ENCODE measurements around the gene GUCY2F. TPM values are rescaled to one million over a fixed set of nuclear protein-coding genes. Genes with fewer than 3 reads are reported as not detected.
A peak's percentile ranks its signal among the peaks of the same experiment; 100 is the strongest.

Gene GUCY2F
- polyA plus RNA-seq, 4 donors: not detected

DNA sequence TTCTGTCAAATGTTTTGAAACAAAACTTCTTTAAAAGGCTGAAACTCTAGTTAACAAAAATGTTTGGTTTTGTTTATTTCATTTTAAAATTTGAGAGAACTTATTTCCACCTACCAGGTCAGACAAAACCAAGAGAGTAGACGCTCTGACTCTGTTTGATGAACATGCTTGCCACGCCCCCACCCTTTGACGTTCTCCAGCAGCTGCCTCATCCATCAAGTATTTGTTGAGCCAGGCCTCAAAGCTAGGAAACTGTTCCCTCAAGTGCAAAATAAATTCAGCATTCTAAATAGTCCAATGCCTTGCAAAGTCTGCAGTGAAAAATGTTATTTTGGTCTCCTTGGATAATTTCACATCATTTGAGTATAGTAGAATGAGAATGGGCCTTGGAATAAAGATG, 121.6 kb downstream of the GUCY2F start:
- 63 to 67% (median 63%) methylated on average over 3 of the region's 3 CpGs for WGBS, 3 donors
- H3K9me3 ChIP-seq (ENCODE audit: control insufficient read depth in 2 of 2, insufficient read depth in 1 of 2, low read depth in 1 of 2, low read length in 1 of 2): peaks cover 0 to 9% of the 10 kb centered on the region in 2 donors
- no peak overlapping the region for H3K27ac ChIP-seq (ENCODE audit: low read depth in 1 of 3, low read length in 2 of 3)
- FAIRE-seq: no peak
- no peaks in the 10 kb centered on the region for H3K4me1 ChIP-seq (ENCODE audit: control insufficient read depth in 3 of 3, insufficient read depth in 2 of 3, low read depth in 1 of 3, low read length in 2 of 3)
- H3K36me3 ChIP-seq (ENCODE audit: control insufficient read depth in 3 of 3, insufficient read depth in 2 of 3, low read depth in 1 of 3, low read length in 3 of 3): no peaks in the 10 kb centered on the region
- no peak for DNase-seq
- H3K4me3 ChIP-seq (ENCODE audit: low read depth in 1 of 3, low read length in 3 of 3): no peak overlapping the region
- no peaks in the 10 kb centered on the region for H3K27me3 ChIP-seq (ENCODE audit: control insufficient read depth in 3 of 3, insufficient read depth in 3 of 3, low read length in 3 of 3)

- 81 to 88% (median 84%) methylated on average over 3 of the region's 3 CpGs for WGBS, 3 donors
- DNase-seq (no peak), FAIRE-seq (no peak)
- Histone ChIP-seq H3K9me3 (ENCODE audit: control insufficient read depth in 2 of 2, insufficient read depth in 1 of 2, low read depth in 1 of 2, low read length in 1 of 2) (peaks cover 0 to 9% of the 10 kb centered on the region in 2 donors), H3K4me3 (ENCODE audit: low read depth in 1 of 3, low read length in 3 of 3) (no peak overlapping the region), H3K36me3 (ENCODE audit: control insufficient read depth in 3 of 3, insufficient read depth in 2 of 3, low read depth in 1 of 3, low read length in 3 of 3) (no peaks in the 10 kb centered on the region), H3K27me3 (ENCODE audit: control insufficient read depth in 3 of 3, insufficient read depth in 3 of 3, low read length in 3 of 3) (no peaks in the 10 kb centered on the region), H3K27ac (ENCODE audit: low read depth in 1 of 3, low read length in 2 of 3) (no peak overlapping the region), H3K4me1 (ENCODE audit: control insufficient read depth in 3 of 3, insufficient read depth in 2 of 3, low read depth in 1 of 3, low read length in 2 of 3) (no peaks in the 10 kb centered on the region)
Measured at GRCh38 chrX:109357706-109358105, 124.2 kb downstream of the GUCY2F start.

GRCh38 chrX:109356684-109357083, 125.2 kb downstream of the GUCY2F start:
- DNase-seq (no peak), FAIRE-seq (no peak)
- Histone ChIP-seq H3K9me3 (ENCODE audit: control insufficient read depth in 2 of 2, insufficient read depth in 1 of 2, low read depth in 1 of 2, low read length in 1 of 2) (peaks cover 0 to 9% of the 10 kb centered on the region in 2 donors), H3K36me3 (ENCODE audit: control insufficient read depth in 3 of 3, insufficient read depth in 2 of 3, low read depth in 1 of 3, low read length in 3 of 3) (no peaks in the 10 kb centered on the region), H3K4me1 (ENCODE audit: control insufficient read depth in 3 of 3, insufficient read depth in 2 of 3, low read depth in 1 of 3, low read length in 2 of 3) (no peaks in the 10 kb centered on the region), H3K27ac (ENCODE audit: low read depth in 1 of 3, low read length in 2 of 3) (no peak overlapping the region), H3K27me3 (ENCODE audit: control insufficient read depth in 3 of 3, insufficient read depth in 3 of 3, low read length in 3 of 3) (no peaks in the 10 kb centered on the region), H3K4me3 (ENCODE audit: low read depth in 1 of 3, low read length in 3 of 3) (no peak overlapping the region)
- 36 to 75% (median 73%) methylated on average over 3 of the region's 3 CpGs for WGBS, 3 donors

DNA sequence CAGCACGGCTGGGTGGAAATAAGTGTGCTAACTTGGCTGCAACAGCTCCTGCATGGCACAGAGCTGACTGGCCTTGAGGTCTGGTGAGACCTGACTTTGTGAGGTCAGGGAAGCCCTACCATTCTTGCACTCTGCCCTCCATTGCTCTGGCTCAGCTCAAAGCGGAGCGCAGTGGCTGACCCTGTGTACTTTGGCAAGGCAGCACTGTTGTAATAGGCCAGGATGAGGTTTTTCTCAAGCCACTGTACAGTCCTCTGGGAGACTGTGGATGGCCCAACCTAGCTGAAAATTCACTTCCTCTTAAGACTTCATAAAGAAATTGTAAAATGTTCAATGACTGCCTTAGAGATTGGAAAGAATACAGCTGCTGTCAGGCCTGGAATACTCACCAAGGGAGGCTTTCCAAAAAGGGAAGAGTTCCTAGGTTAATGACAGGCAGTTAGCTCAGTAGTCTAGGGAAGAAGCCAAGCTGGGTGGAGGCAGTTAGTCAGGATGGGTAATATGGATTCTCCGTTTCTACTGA, 129.8 kb downstream of the GUCY2F start:
- no peak overlapping the region for H3K27ac ChIP-seq (ENCODE audit: low read depth in 1 of 3, low read length in 2 of 3)
- no peaks in the 10 kb centered on the region for H3K9me3 ChIP-seq (ENCODE audit: control insufficient read depth in 2 of 2, insufficient read depth in 1 of 2, low read depth in 1 of 2, low read length in 1 of 2)
- H3K4me3 ChIP-seq (ENCODE audit: low read depth in 1 of 3, low read length in 3 of 3): no peak overlapping the region
- no peaks in the 10 kb centered on the region for H3K4me1 ChIP-seq (ENCODE audit: control insufficient read depth in 3 of 3, insufficient read depth in 2 of 3, low read depth in 1 of 3, low read length in 2 of 3)
- H3K36me3 ChIP-seq (ENCODE audit: control insufficient read depth in 3 of 3, insufficient read depth in 2 of 3, low read depth in 1 of 3, low read length in 3 of 3): no peaks in the 10 kb centered on the region
- 21 to 65% (median 28%) methylated on average over 4 of the region's 4 CpGs for WGBS, 3 donors
- H3K27me3 ChIP-seq (ENCODE audit: control insufficient read depth in 3 of 3, insufficient read depth in 3 of 3, low read length in 3 of 3): no peaks in the 10 kb centered on the region
- DNase-seq: peak; percentile 26 to 31
- FAIRE-seq: no peak

- H3K36me3 ChIP-seq (ENCODE audit: control insufficient read depth in 3 of 3, insufficient read depth in 2 of 3, low read depth in 1 of 3, low read length in 3 of 3): no peaks in the 10 kb centered on the region
- no peak overlapping the region for H3K27ac ChIP-seq (ENCODE audit: low read depth in 1 of 3, low read length in 2 of 3)
- H3K4me1 ChIP-seq (ENCODE audit: control insufficient read depth in 3 of 3, insufficient read depth in 2 of 3, low read depth in 1 of 3, low read length in 2 of 3): no peaks in the 10 kb centered on the region
- H3K27me3 ChIP-seq (ENCODE audit: control insufficient read depth in 3 of 3, insufficient read depth in 3 of 3, low read length in 3 of 3): no peaks in the 10 kb centered on the region
- WGBS, 3 donors: 61 to 80% (median 71%) methylated on average over 3 of the region's 3 CpGs
- FAIRE-seq: no peak
- no peak overlapping the region for H3K4me3 ChIP-seq (ENCODE audit: low read depth in 1 of 3, low read length in 3 of 3)
- H3K9me3 ChIP-seq (ENCODE audit: control insufficient read depth in 2 of 2, insufficient read depth in 1 of 2, low read depth in 1 of 2, low read length in 1 of 2): no peaks in the 10 kb centered on the region
- no peak for DNase-seq
Measured at GRCh38 chrX:109351557-109351956, 130.3 kb downstream of the GUCY2F start.

DNA sequence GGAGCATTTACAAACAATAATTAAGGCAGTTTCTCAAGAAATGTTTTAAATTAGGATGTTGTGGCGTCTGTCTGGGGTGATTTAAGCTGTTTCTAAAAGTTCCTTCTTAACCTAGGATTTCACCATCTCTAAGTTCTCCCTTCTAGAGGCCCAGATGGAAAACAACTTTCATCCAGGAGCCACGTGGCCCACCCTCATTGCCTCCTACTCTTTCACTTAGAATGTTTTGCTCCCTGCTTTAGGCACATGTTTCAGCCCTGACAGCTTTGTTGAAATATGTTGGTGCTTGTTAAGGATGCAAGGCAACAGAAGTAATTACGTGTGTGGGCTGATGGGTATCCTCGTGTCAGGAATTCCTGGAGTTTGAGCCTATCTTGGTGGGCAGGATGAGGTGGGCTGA, 131.3 kb downstream of the GUCY2F start:
- Histone ChIP-seq H3K27ac (ENCODE audit: low read depth in 1 of 3, low read length in 2 of 3) (no peak overlapping the region), H3K4me1 (ENCODE audit: control insufficient read depth in 3 of 3, insufficient read depth in 2 of 3, low read depth in 1 of 3, low read length in 2 of 3) (no peaks in the 10 kb centered on the region), H3K27me3 (ENCODE audit: control insufficient read depth in 3 of 3, insufficient read depth in 3 of 3, low read length in 3 of 3) (no peaks in the 10 kb centered on the region), H3K4me3 (ENCODE audit: low read depth in 1 of 3, low read length in 3 of 3) (no peak overlapping the region), H3K9me3 (ENCODE audit: control insufficient read depth in 2 of 2, insufficient read depth in 1 of 2, low read depth in 1 of 2, low read length in 1 of 2) (no peaks in the 10 kb centered on the region), H3K36me3 (ENCODE audit: control insufficient read depth in 3 of 3, insufficient read depth in 2 of 3, low read depth in 1 of 3, low read length in 3 of 3) (no peaks in the 10 kb centered on the region)
- FAIRE-seq: no peak
- no peak for DNase-seq
- 52 to 79% (median 75%) methylated on average over 4 of the region's 4 CpGs for WGBS, 3 donors

DNA sequence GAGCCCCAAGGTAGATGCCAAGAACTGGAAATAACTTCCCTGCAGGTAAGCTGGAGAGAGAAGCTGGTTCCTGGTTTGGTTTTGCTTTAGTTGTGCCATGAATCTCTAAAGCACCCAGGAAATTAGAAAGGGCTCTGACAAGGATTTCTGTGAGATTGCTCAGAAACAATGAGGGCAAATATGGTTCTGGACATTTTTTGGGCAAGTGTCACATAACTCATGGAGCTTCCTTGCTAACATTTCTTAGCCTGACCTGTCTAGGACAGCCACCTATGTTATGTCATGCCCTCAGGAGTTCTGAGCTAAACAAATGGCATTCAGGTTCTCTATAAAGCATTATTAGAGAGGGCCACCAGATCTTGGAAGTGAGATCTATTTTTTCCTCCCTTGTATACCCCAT, 131.8 kb downstream of the GUCY2F start:
- H3K27ac ChIP-seq (ENCODE audit: low read depth in 1 of 3, low read length in 2 of 3): no peak overlapping the region
- no peaks in the 10 kb centered on the region for H3K27me3 ChIP-seq (ENCODE audit: control insufficient read depth in 3 of 3, insufficient read depth in 3 of 3, low read length in 3 of 3)
- H3K9me3 ChIP-seq (ENCODE audit: control insufficient read depth in 2 of 2, insufficient read depth in 1 of 2, low read depth in 1 of 2, low read length in 1 of 2): no peaks in the 10 kb centered on the region
- H3K4me3 ChIP-seq (ENCODE audit: low read depth in 1 of 3, low read length in 3 of 3): no peak overlapping the region
- no peak for DNase-seq
- no peaks in the 10 kb centered on the region for H3K4me1 ChIP-seq (ENCODE audit: control insufficient read depth in 3 of 3, insufficient read depth in 2 of 3, low read depth in 1 of 3, low read length in 2 of 3)
- no peak for FAIRE-seq
- H3K36me3 ChIP-seq (ENCODE audit: control insufficient read depth in 3 of 3, insufficient read depth in 2 of 3, low read depth in 1 of 3, low read length in 3 of 3): no peaks in the 10 kb centered on the region

GRCh38 chrX:109347632-109348031, 134.3 kb downstream of the GUCY2F start:
- no peak for FAIRE-seq
- no peak for DNase-seq
- Histone ChIP-seq H3K4me1 (ENCODE audit: control insufficient read depth in 3 of 3, insufficient read depth in 2 of 3, low read depth in 1 of 3, low read length in 2 of 3) (no peaks in the 10 kb centered on the region), H3K27ac (ENCODE audit: low read depth in 1 of 3, low read length in 2 of 3) (no peak overlapping the region), H3K27me3 (ENCODE audit: control insufficient read depth in 3 of 3, insufficient read depth in 3 of 3, low read length in 3 of 3) (no peaks in the 10 kb centered on the region), H3K36me3 (ENCODE audit: control insufficient read depth in 3 of 3, insufficient read depth in 2 of 3, low read depth in 1 of 3, low read length in 3 of 3) (no peaks in the 10 kb centered on the region), H3K4me3 (ENCODE audit: low read depth in 1 of 3, low read length in 3 of 3) (no peak overlapping the region), H3K9me3 (ENCODE audit: control insufficient read depth in 2 of 2, insufficient read depth in 1 of 2, low read depth in 1 of 2, low read length in 1 of 2) (no peaks in the 10 kb centered on the region)
- WGBS, 3 donors: 39 to 78% (median 40%) methylated on average over 3 of the region's 3 CpGs

DNA sequence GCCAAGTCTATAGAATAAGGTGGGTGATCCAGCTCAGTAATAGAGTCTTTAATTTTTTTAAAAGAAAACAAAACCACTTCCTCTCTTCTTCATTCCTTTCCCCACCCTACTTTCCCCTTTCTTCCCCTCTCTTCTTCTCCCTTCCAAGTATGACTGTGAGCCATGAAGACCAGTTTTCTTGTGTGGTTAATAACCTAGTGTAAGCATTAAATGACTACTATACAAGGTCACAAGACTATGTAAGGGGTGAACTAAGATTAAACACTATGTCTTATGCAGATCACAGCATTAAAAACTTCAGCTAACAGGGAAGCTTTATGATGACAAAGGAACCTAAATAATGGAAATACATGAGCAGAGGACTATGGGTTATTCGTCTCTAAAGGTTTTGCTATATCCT, 135.4 kb downstream of the GUCY2F start:
- no peak for FAIRE-seq
- H3K9me3 ChIP-seq (ENCODE audit: control insufficient read depth in 2 of 2, insufficient read depth in 1 of 2, low read depth in 1 of 2, low read length in 1 of 2): no peaks in the 10 kb centered on the region
- 55 to 79% (median 75%) methylated on average over 1 of the region's 1 CpG for WGBS, 3 donors
- H3K27me3 ChIP-seq (ENCODE audit: control insufficient read depth in 3 of 3, insufficient read depth in 3 of 3, low read length in 3 of 3): no peaks in the 10 kb centered on the region
- no peaks in the 10 kb centered on the region for H3K36me3 ChIP-seq (ENCODE audit: control insufficient read depth in 3 of 3, insufficient read depth in 2 of 3, low read depth in 1 of 3, low read length in 3 of 3)
- no peak overlapping the region for H3K27ac ChIP-seq (ENCODE audit: low read depth in 1 of 3, low read length in 2 of 3)
- H3K4me3 ChIP-seq (ENCODE audit: low read depth in 1 of 3, low read length in 3 of 3): no peak overlapping the region
- H3K4me1 ChIP-seq (ENCODE audit: control insufficient read depth in 3 of 3, insufficient read depth in 2 of 3, low read depth in 1 of 3, low read length in 2 of 3): no peaks in the 10 kb centered on the region
- DNase-seq: no peak
